Stimulated activated CD8-positive, alpha-beta memory T cell treated with anti-CD3 and anti-CD28 coated beads, Interleukin-15, amount 100 ng/mL, for 1 hour (primary cell): ENCODE results near the gene SH3BGR.

Source experiments
- DNase-seq: peaks from one replicate; pipeline ENCODE4 v3.0.0-alpha.2; 2020; ENCODE audit warnings: low read depth

The SH3BGR gene

GRCh38 chr21:39456665-39457064, 4.9 kb downstream of the SH3BGR start:
- DNase-seq = no peak

- DNase-seq = no peak
Measured at GRCh38 chr21:39461419-39461818, 9.6 kb downstream of the SH3BGR start.

GRCh38 chr21:39463308-39463707, 11.5 kb downstream of the SH3BGR start:
- DNase-seq = no peak

- DNase-seq = no peak
Measured at GRCh38 chr21:39466584-39466983, 14.8 kb downstream of the SH3BGR start.

GRCh38 chr21:39467746-39468145, 16.0 kb downstream of the SH3BGR start:
- no peak for DNase-seq

GRCh38 chr21:39468559-39468958, 16.8 kb downstream of the SH3BGR start:
- no peak for DNase-seq

GRCh38 chr21:39471598-39471997, 19.8 kb downstream of the SH3BGR start:
- no peak for DNase-seq

- no peak for DNase-seq
Measured at GRCh38 chr21:39472786-39473185, 21.0 kb downstream of the SH3BGR start.

- no peak for DNase-seq
Measured at GRCh38 chr21:39474611-39475010, 22.8 kb downstream of the SH3BGR start.

GRCh38 chr21:39479164-39479813, 27.5 kb downstream of the SH3BGR start:
- no peak for DNase-seq

- no peak for DNase-seq
Measured at GRCh38 chr21:39479814-39480182, 28.0 kb downstream of the SH3BGR start.

GRCh38 chr21:39480271-39480670, 28.5 kb downstream of the SH3BGR start:
- no peak for DNase-seq

- DNase-seq = no peak
Measured at GRCh38 chr21:39481886-39482285, 30.1 kb downstream of the SH3BGR start.

- DNase-seq = no peak
Measured at GRCh38 chr21:39483917-39484316, 32.1 kb downstream of the SH3BGR start.

GRCh38 chr21:39484711-39485276, 33.0 kb downstream of the SH3BGR start:
- no peak for DNase-seq

- DNase-seq = no peak
Measured at GRCh38 chr21:39489380-39489924, 37.7 kb downstream of the SH3BGR start.

GRCh38 chr21:39499156-39499555, 47.4 kb downstream of the SH3BGR start:
- no peak for DNase-seq

GRCh38 chr21:39502631-39503030, 50.9 kb downstream of the SH3BGR start:
- no peak for DNase-seq

- no peak for DNase-seq
Measured at GRCh38 chr21:39503123-39503762, 51.5 kb downstream of the SH3BGR start.

GRCh38 chr21:39504230-39504629, 52.5 kb downstream of the SH3BGR start:
- no peak for DNase-seq

- no peak for DNase-seq
Measured at GRCh38 chr21:39510240-39510639, 58.5 kb downstream of the SH3BGR start.

GRCh38 chr21:39511102-39511501, 59.3 kb downstream of the SH3BGR start:
- DNase-seq = no peak

- DNase-seq = no peak
Measured at GRCh38 chr21:39513735-39514134, 62.0 kb downstream of the SH3BGR start.
